Airway epithelial cell (primary cell): Measurements from ENCODE around the gene ZC2HC1B. TPM values are rescaled to one million over a fixed set of nuclear protein-coding genes. Genes with fewer than 3 reads are reported as not detected.

ENCODE experiments used
- total RNA-seq: library from RNA; depleted of rRNA; stranded (reverse); fragments of >200 nt; gene quantifications from 2 replicates; pipeline ENCODE4 v1.2.3, GENCODE V29; 2015

ZC2HC1B gene
- total RNA-seq: 1.3 TPM in 1 of 2 replicates, not detected in the other

GRCh38 chr6:143864234-143864633, at the start of gene ZC2HC1B:
Gene ZC2HC1B (plus strand): TSS chr6:143864474. CDS start chr6:143864540, 66 bp downstream.

GRCh38 chr6:143842902-143843676, 21.2 kb upstream of the ZC2HC1B start, which contains the start of gene LTV1:
Gene LTV1 (plus strand): TSS chr6:143843338. CDS start chr6:143843478, 140 bp downstream.

Other genes with a start within 250 kb of the ZC2HC1B start
- gene PHACTR2, start 186.5 kb upstream of the ZC2HC1B start, total RNA-seq: 16.1 and 24.6 TPM in 2 replicates
- 16.4 and 18.6 TPM in 2 replicates for gene LTV1, start 21.1 kb upstream of the ZC2HC1B start, total RNA-seq
- 8.4 and 10.4 TPM in 2 replicates for gene PLAGL1, start 143.8 kb downstream of the ZC2HC1B start, total RNA-seq
- 211 and 214 TPM in 2 replicates for gene SF3B5, start 231.1 kb downstream of the ZC2HC1B start, total RNA-seq